Mammary epithelial cell (primary cell): ENCODE measurements around the gene UBE2D2.
"Not testable (repeated sequence)": the region's sequence is repeated elsewhere in the genome, so short reads cannot be mapped to it uniquely, and the experiment has no call there.

ENCODE experiments used
- CTCF ChIP-seq, 2 donors: IDR thresholded peaks in 1 of 2; conservative IDR thresholded peaks in 1 of 2; 2 replicates each; pipeline ENCODE4 v1.5.1; 2011 to 2012; ENCODE audit warnings: inconsistent platforms in 2 of 2, low read length in 2 of 2, mild to moderate bottlenecking in 2 of 2, control low read depth in 1 of 2, low read depth in 1 of 2; ENCODE audit not compliant: insufficient read depth in 1 of 2; ENCODE audit errors: extremely low read depth in 1 of 2
- EZH2 ChIP-seq: IDR thresholded peaks from 2 replicates; pipeline ENCODE4 v1.6.1; 2012; ENCODE audit warnings: low read length, inconsistent platforms, borderline replicate concordance

GRCh38 chr5:139527896-139528467 lies 33.2 kb upstream of the UBE2D2 start:
- TF ChIP-seq CTCF (conservative IDR thresholded peaks at IDR 0.05 in 1 of 2, IDR thresholded peaks at IDR 0.05 in 1 of 2; ENCODE audit: extremely low read depth in 1 of 2, insufficient read depth in 1 of 2, low read depth in 1 of 2, low read length in 2 of 2); EZH2: not testable (repeated sequence)
